Activated CD8-positive, alpha-beta T cell treated with anti-CD3 and anti-CD28 coated beads for 36 hours (primary cell): ENCODE results near the gene NIP7. TPM values are rescaled to one million over a fixed set of nuclear protein-coding genes. Genes with fewer than 3 reads are reported as not detected.
A peak's percentile ranks its signal among the peaks of the same experiment; 100 is the strongest.

Experiments used
- ATAC-seq: fragments of 200-7000 bp; cut with Tn5 transposase; one replicate; pipeline ENCODE4 v1.10.0; 2021; ENCODE audit warnings: mild to moderate bottlenecking, moderate library complexity
- CTCF ChIA-PET: fragments of 350-600 bp; sonication (Branson Sonifier 250); formaldehyde crosslinking; loops from one replicate; lab custom pipeline; 2021; ENCODE audit warnings: antibody characterized with exemption; lab: Charles Lee
- POLR2A ChIA-PET: fragments of 350-600 bp; sonication (Branson Sonifier 250); formaldehyde crosslinking; loops from one replicate; lab custom pipeline; 2021; ENCODE audit warnings: antibody characterized with exemption; lab: Charles Lee
- DNase-seq: peaks from one replicate; pipeline ENCODE4 v3.0.0-alpha.2; 2020
- H3K27ac Mint-ChIP-seq: one replicate; pipeline ENCODE4 v1.8.0; 2021; ENCODE audit warnings: mild to moderate bottlenecking, mixed read lengths
- H3K27me3 Mint-ChIP-seq: one replicate; pipeline ENCODE4 v1.8.0; 2021; ENCODE audit warnings: mixed read lengths
- H3K36me3 Mint-ChIP-seq: one replicate; pipeline ENCODE4 v1.8.0; 2021; ENCODE audit warnings: low read depth, mixed read lengths
- H3K4me1 Mint-ChIP-seq: one replicate; pipeline ENCODE4 v1.8.0; 2021; ENCODE audit warnings: low read depth, mixed read lengths
- H3K4me3 Mint-ChIP-seq: one replicate; pipeline ENCODE4 v1.8.0; 2021; ENCODE audit warnings: mild to moderate bottlenecking, moderate library complexity, mixed read lengths
- H3K9me3 Mint-ChIP-seq: one replicate; pipeline ENCODE4 v1.8.0; 2021; ENCODE audit warnings: mixed read lengths
- CTCF ChIP-seq: fragments of 200-600 bp; IDR thresholded peaks from one replicate; pipeline ENCODE4 v1.8.0; 2022; ENCODE audit warnings: antibody characterized with exemption, mild to moderate bottlenecking
- intact Hi-C: fragments of 100-400 bp; cut with micrococcal nuclease; formaldehyde crosslinking; loops from one replicate; pipeline ENCODE4 v1.10.0; 2022
- total RNA-seq, 2 experiments: library from RNA; stranded (reverse); gene quantifications; one replicate each; pipeline ENCODE4 v1.2.3, GENCODE V29; 2021

Gene NIP7
- total RNA-seq, 2 experiments from 2014 or later = 37.7 to 41.8 TPM

DNA sequence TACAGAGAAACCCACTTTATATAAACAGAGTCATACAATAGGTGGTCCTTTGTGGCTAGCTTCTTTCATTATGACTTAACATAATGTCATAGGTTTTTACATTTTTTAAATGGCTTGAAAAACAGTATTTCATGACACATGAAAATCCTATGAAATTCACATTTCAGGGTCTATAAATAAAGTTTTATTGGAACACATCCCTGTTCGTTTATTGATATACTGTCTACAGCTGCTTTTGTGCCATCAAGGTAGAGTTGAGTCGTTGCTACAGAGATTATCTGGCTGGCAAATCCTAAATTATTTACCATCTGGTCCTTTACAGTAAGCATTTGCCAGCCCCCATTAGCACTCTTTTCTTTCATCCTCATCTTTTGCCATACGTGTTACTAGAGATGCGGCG is 26.1 kb upstream of the NIP7 start:
- POLR2A ChIA-PET = interaction anchor here (3.2 to 8.4 kb wide), 2 partner anchors 10 to 15 kb away, joined by 15 to 93 read pairs; partner anchors contain the start of gene PDF
- Mint-ChIP-seq H3K9me3 (no peaks in the 10 kb centered on the region), H3K27me3 (no peaks in the 10 kb centered on the region), H3K4me1 (peaks cover 27% of the 10 kb centered on the region), H3K27ac (peak overlapping the region; percentile 74), H3K36me3 (peaks cover 22% of the 10 kb centered on the region), H3K4me3 (peak overlapping the region; percentile 60)
- CTCF ChIA-PET = no interaction called here
- ATAC-seq (no peak), DNase-seq (no peak)
- TF ChIP-seq CTCF = no peak
- intact Hi-C loops = no loop called here

DNA sequence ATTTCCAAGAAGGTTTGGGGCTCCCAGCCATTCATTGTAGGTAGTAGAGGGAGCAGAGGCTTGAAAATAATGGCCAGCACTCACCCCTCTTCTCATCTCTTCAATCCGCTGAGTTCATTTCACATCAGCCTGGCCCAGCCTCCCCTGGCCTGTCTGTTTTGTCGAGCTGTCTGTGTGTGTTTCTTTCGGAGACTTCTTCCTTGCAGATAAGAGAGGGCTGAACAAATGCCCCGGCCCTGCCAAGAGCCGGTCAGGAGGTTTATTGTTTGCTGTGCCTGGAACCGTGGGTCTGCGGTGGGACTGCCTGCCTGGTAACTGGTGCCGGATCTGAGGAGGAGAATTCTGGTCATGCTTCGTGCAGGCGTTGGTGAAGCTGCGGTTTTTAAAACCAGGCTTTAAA is 25.0 kb upstream of the NIP7 start:
- H3K36me3 Mint-ChIP-seq = peaks cover 24% of the 10 kb centered on the region
- peaks cover 27% of the 10 kb centered on the region for H3K4me1 Mint-ChIP-seq
- no peaks in the 10 kb centered on the region for H3K9me3 Mint-ChIP-seq
- TF ChIP-seq CTCF = no peak
- no peaks in the 10 kb centered on the region for H3K27me3 Mint-ChIP-seq
- H3K4me3 Mint-ChIP-seq = no peak overlapping the region
- intact Hi-C loops = no loop called here
- ATAC-seq (no peak), DNase-seq (no peak)
- H3K27ac Mint-ChIP-seq = no peak overlapping the region
- ChIA-PET POLR2A (interaction anchor here (8.4 kb wide), 1 partner anchor 14 kb away, joined by 93 read pairs; the partner anchor contains the start of gene PDF), CTCF (interaction anchor here (0.9 to 1.2 kb wide), 2 partner anchors 18 to 165 kb away, joined by 3 read pairs; no protein-coding TSS in a partner anchor)

DNA sequence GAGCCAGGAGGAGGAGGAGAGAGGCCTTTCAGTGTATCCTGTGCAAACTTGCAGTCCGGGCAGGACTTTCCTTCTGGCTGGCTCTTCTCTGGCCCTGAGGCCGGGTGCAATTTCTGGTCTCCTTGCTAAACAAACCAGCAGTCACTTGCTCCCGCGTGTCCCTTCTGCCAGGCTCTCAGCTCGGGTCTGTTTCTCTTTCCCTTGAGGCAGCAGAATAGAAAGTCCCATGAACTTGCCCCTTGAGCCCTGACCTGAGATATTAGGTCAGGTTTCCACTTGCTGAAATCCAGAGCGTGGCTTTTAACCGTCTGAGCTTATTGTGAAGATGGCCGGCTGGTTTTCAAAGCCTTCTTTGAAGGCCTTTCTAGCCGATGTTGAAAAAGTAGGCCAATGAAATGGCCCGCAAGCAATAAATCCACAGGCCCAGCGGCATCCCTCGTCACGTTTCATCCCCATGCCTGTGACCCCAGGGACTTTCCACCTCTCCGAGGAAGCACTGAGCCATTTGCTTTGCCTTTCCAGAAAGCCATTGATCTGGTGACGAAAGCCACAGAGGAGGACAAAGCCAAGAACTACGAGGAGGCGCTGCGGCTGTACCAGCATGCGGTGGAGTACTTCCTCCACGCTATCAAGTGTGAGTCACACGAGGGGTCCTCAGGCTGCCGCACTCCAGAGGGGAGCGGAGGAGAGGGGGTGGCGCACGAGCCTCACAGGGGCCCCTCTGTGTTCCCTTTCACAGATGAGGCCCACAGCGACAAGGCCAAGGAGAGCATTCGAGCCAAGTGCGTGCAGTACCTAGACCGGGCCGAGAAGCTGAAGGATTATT is 23.9 kb upstream of the NIP7 start:
- Mint-ChIP-seq H3K36me3 (peaks cover 26% of the 10 kb centered on the region), H3K27me3 (no peaks in the 10 kb centered on the region), H3K27ac (no peak overlapping the region), H3K4me1 (peaks cover 22% of the 10 kb centered on the region), H3K9me3 (no peaks in the 10 kb centered on the region), H3K4me3 (no peak overlapping the region)
- POLR2A ChIA-PET = interaction anchor here (0.7 to 8.4 kb wide), 2 partner anchors 9 to 13 kb away, joined by 3 to 93 read pairs; partner anchors contain the start of gene PDF
- no peak for ATAC-seq
- CTCF ChIA-PET = no interaction called here
- no peak for DNase-seq
- intact Hi-C loops = no loop called here
- no peak for TF ChIP-seq CTCF

GRCh38 chr16:69316595-69317034 is 23.0 kb upstream of the NIP7 start:
- Mint-ChIP-seq H3K9me3 (no peaks in the 10 kb centered on the region), H3K27me3 (no peaks in the 10 kb centered on the region), H3K36me3 (peaks cover 34% of the 10 kb centered on the region), H3K27ac (no peak overlapping the region), H3K4me3 (no peak overlapping the region), H3K4me1 (peaks cover 22% of the 10 kb centered on the region)
- ATAC-seq (no peak), DNase-seq (no peak)
- no peak for TF ChIP-seq CTCF
- ChIA-PET CTCF (no interaction called here), POLR2A (interaction anchor here (8.4 kb wide), 1 partner anchor 12 kb away, joined by 93 read pairs; the partner anchor contains the start of gene PDF)
- intact Hi-C loops = no loop called here
